Measurements from ENCODE around the gene ARHGEF11.
A peak's percentile ranks its signal among the peaks of the same experiment; 100 is the strongest.

ARHGEF11 gene

GRCh38 chr1:157001304-157001703, 44.2 kb downstream of the ARHGEF11 start:
- DNase-seq (ENCODE audit: low read depth in 4 of 4, low spot score in 1 of 4), result no peak

- DNase-seq (ENCODE audit: low read depth in 4 of 4, low spot score in 1 of 4), result no peak
Measured at GRCh38 chr1:157000686-157001085, 44.9 kb downstream of the ARHGEF11 start.

GRCh38 chr1:156999596-157000320, 45.8 kb downstream of the ARHGEF11 start:
- no peak for DNase-seq (ENCODE audit: low read depth in 4 of 4, low spot score in 1 of 4)

- no peak for DNase-seq (ENCODE audit: low read depth in 4 of 4, low spot score in 1 of 4)
Measured at GRCh38 chr1:156998840-156999500, 46.6 kb downstream of the ARHGEF11 start.

GRCh38 chr1:156998301-156998700, 47.2 kb downstream of the ARHGEF11 start:
- no peak for DNase-seq (ENCODE audit: low read depth in 4 of 4, low spot score in 1 of 4)

- no peak for DNase-seq (ENCODE audit: low read depth in 4 of 4, low spot score in 1 of 4)
Measured at GRCh38 chr1:156995412-156995811, 50.1 kb downstream of the ARHGEF11 start.

- DNase-seq (ENCODE audit: low read depth in 4 of 4, low spot score in 1 of 4), result no peak
Measured at GRCh38 chr1:156994277-156994676, 51.3 kb downstream of the ARHGEF11 start.

GRCh38 chr1:156993426-156994147, 52.0 kb downstream of the ARHGEF11 start:
- no peak for DNase-seq (ENCODE audit: low read depth in 4 of 4, low spot score in 1 of 4)

GRCh38 chr1:156992215-156992614, 53.3 kb downstream of the ARHGEF11 start:
- DNase-seq (ENCODE audit: low read depth in 4 of 4, low spot score in 1 of 4), result no peak

GRCh38 chr1:156987715-156988114, 57.8 kb downstream of the ARHGEF11 start:
- no peak for DNase-seq (ENCODE audit: low read depth in 4 of 4, low spot score in 1 of 4)

- no peak for DNase-seq (ENCODE audit: low read depth in 4 of 4, low spot score in 1 of 4)
Measured at GRCh38 chr1:156980551-156980950, 65.0 kb downstream of the ARHGEF11 start.

GRCh38 chr1:156975084-156975483, 70.5 kb downstream of the ARHGEF11 start:
- no peak for DNase-seq (ENCODE audit: low read depth in 4 of 4, low spot score in 1 of 4)

- no peak for DNase-seq (ENCODE audit: low read depth in 4 of 4, low spot score in 1 of 4)
Measured at GRCh38 chr1:156973417-156973816, 72.1 kb downstream of the ARHGEF11 start.

- DNase-seq (ENCODE audit: low read depth in 4 of 4, low spot score in 1 of 4), result no peak
Measured at GRCh38 chr1:156970017-156970416, 75.5 kb downstream of the ARHGEF11 start.

- no peak for DNase-seq (ENCODE audit: low read depth in 4 of 4, low spot score in 1 of 4)
Measured at GRCh38 chr1:156969496-156969895, 76.0 kb downstream of the ARHGEF11 start.

GRCh38 chr1:156964441-156964840, 81.1 kb downstream of the ARHGEF11 start:
- DNase-seq (ENCODE audit: low read depth in 4 of 4, low spot score in 1 of 4), result no peak

- DNase-seq (ENCODE audit: low read depth in 4 of 4, low spot score in 1 of 4), result peak in 2 of 4 experiments; percentile 16 to 21
Measured at GRCh38 chr1:156963621-156964020, 81.9 kb downstream of the ARHGEF11 start.

- DNase-seq (ENCODE audit: low read depth in 4 of 4, low spot score in 1 of 4), result peak in 1 of 4 experiments; percentile 8
Measured at GRCh38 chr1:156961709-156962108, 83.8 kb downstream of the ARHGEF11 start.

GRCh38 chr1:156959925-156960324, 85.6 kb downstream of the ARHGEF11 start:
- DNase-seq (ENCODE audit: low read depth in 4 of 4, low spot score in 1 of 4), result no peak

- DNase-seq (ENCODE audit: low read depth in 4 of 4, low spot score in 1 of 4), result no peak
Measured at GRCh38 chr1:156959414-156959813, 86.1 kb downstream of the ARHGEF11 start.

- DNase-seq (ENCODE audit: low read depth in 4 of 4, low spot score in 1 of 4), result no peak
Measured at GRCh38 chr1:156958247-156958714, 87.3 kb downstream of the ARHGEF11 start.

GRCh38 chr1:156957634-156958033, 87.9 kb downstream of the ARHGEF11 start:
- no peak for DNase-seq (ENCODE audit: low read depth in 4 of 4, low spot score in 1 of 4)

All from stimulated activated CD4-positive, alpha-beta T cell treated with anti-CD3 and anti-CD28 coated beads, Interleukin-1b, Interleukin-23, amount 100 ng/mL, for 24 hours (primary cell).